ENCODE results near the gene ADGRF5. TPM values are rescaled to one million over a fixed set of nuclear protein-coding genes. Genes with fewer than 3 reads are reported as not detected.

The ADGRF5 gene
- total RNA-seq, 3 donors from 2014 or later (not counting 1 experiment from before 2014, with no cell fraction given) = not detected

GRCh38 chr6:46926481-46926880 lies 4.7 kb upstream of the ADGRF5 start:
- WGBS (ENCODE audit: insufficient coverage) = 85% methylated on average over 6 of the region's 6 CpGs
- H3K36me3 ChIP-seq (ENCODE audit: control insufficient read depth, insufficient read depth, low read length) = no peaks in the 10 kb centered on the region
- no peak overlapping the region for H3K4me3 ChIP-seq (ENCODE audit: low read length)
- DNase-seq = no peak
- H3K9me3 Mint-ChIP-seq = peaks cover 3 to 5% of the 10 kb centered on the region in 2 donors
- H3K4me1 Mint-ChIP-seq = no peaks in the 10 kb centered on the region
- no peaks in the 10 kb centered on the region for H3K27me3 ChIP-seq (ENCODE audit: control insufficient read depth, insufficient read depth, low read length)
- no peak for TF ChIP-seq CTCF (IDR thresholded peaks at IDR 0.05)
- no peak overlapping the region for H3K4me3 Mint-ChIP-seq
- no peaks in the 10 kb centered on the region for H3K9me3 ChIP-seq (ENCODE audit: control insufficient read depth, insufficient read depth, low read length)
- no peaks in the 10 kb centered on the region for H3K27me3 Mint-ChIP-seq (ENCODE audit: low read depth in 2 of 2)
- H3K36me3 Mint-ChIP-seq = no peaks in the 10 kb centered on the region
- no peak overlapping the region for H3K27ac ChIP-seq (ENCODE audit: low read length)
- intact Hi-C loops (cut with micrococcal nuclease) = no loop called here
- H3K4me1 ChIP-seq (ENCODE audit: control insufficient read depth, insufficient read depth, low read length) = no peaks in the 10 kb centered on the region
- no peak overlapping the region for H3K27ac Mint-ChIP-seq
- no peak for ATAC-seq

- H3K36me3 Mint-ChIP-seq = no peaks in the 10 kb centered on the region
- Histone ChIP-seq H3K4me3 (ENCODE audit: low read length) (no peak overlapping the region), H3K36me3 (ENCODE audit: control insufficient read depth, insufficient read depth, low read length) (no peaks in the 10 kb centered on the region), H3K27me3 (ENCODE audit: control insufficient read depth, insufficient read depth, low read length) (no peaks in the 10 kb centered on the region), H3K27ac (ENCODE audit: low read length) (no peak overlapping the region), H3K4me1 (ENCODE audit: control insufficient read depth, insufficient read depth, low read length) (no peaks in the 10 kb centered on the region), H3K9me3 (ENCODE audit: control insufficient read depth, insufficient read depth, low read length) (no peaks in the 10 kb centered on the region)
- intact Hi-C loops (cut with micrococcal nuclease) = no loop called here
- H3K4me1 Mint-ChIP-seq = no peaks in the 10 kb centered on the region
- WGBS (ENCODE audit: insufficient coverage) = 80% methylated on average over 6 of the region's 6 CpGs
- no peak for ATAC-seq
- H3K4me3 Mint-ChIP-seq = no peak overlapping the region
- no peak for DNase-seq
- peaks cover 3 to 5% of the 10 kb centered on the region in 2 donors for H3K9me3 Mint-ChIP-seq
- no peak for TF ChIP-seq CTCF (IDR thresholded peaks at IDR 0.05)
- H3K27me3 Mint-ChIP-seq (ENCODE audit: low read depth in 2 of 2) = no peaks in the 10 kb centered on the region
- no peak overlapping the region for H3K27ac Mint-ChIP-seq
Observed at GRCh38 chr6:46925563-46926253, 4.0 kb upstream of the ADGRF5 start.

GRCh38 chr6:46923476-46923875 lies 1.7 kb upstream of the ADGRF5 start:
- H3K27me3 ChIP-seq (ENCODE audit: control insufficient read depth, insufficient read depth, low read length) = no peaks in the 10 kb centered on the region
- 90% methylated on average over 7 of the region's 7 CpGs for WGBS (ENCODE audit: insufficient coverage)
- no peak for DNase-seq
- H3K9me3 ChIP-seq (ENCODE audit: control insufficient read depth, insufficient read depth, low read length) = no peaks in the 10 kb centered on the region
- H3K4me3 Mint-ChIP-seq = no peak overlapping the region
- TF ChIP-seq CTCF (IDR thresholded peaks at IDR 0.05) = no peak
- H3K27ac ChIP-seq (ENCODE audit: low read length) = no peak overlapping the region
- H3K36me3 Mint-ChIP-seq = no peaks in the 10 kb centered on the region
- H3K36me3 ChIP-seq (ENCODE audit: control insufficient read depth, insufficient read depth, low read length) = no peaks in the 10 kb centered on the region
- no peaks in the 10 kb centered on the region for H3K4me1 Mint-ChIP-seq
- peaks cover 2 to 4% of the 10 kb centered on the region in 2 donors for H3K9me3 Mint-ChIP-seq
- ATAC-seq = no peak
- intact Hi-C loops (cut with micrococcal nuclease) = no loop called here
- no peak overlapping the region for H3K27ac Mint-ChIP-seq
- no peaks in the 10 kb centered on the region for H3K4me1 ChIP-seq (ENCODE audit: control insufficient read depth, insufficient read depth, low read length)
- no peaks in the 10 kb centered on the region for H3K27me3 Mint-ChIP-seq (ENCODE audit: low read depth in 2 of 2)
- no peak overlapping the region for H3K4me3 ChIP-seq (ENCODE audit: low read length)

GRCh38 chr6:46921059-46921458 lies 679 bp downstream of the ADGRF5 start:
- Mint-ChIP-seq H3K27ac (no peak overlapping the region), H3K27me3 (ENCODE audit: low read depth in 2 of 2) (peaks cover 0 to 7% of the 10 kb centered on the region in 2 donors), H3K9me3 (peaks cover 0 to 2% of the 10 kb centered on the region in 2 donors), H3K36me3 (no peaks in the 10 kb centered on the region), H3K4me3 (no peak overlapping the region), H3K4me1 (no peaks in the 10 kb centered on the region)
- DNase-seq = no peak
- Histone ChIP-seq H3K27me3 (ENCODE audit: control insufficient read depth, insufficient read depth, low read length) (no peaks in the 10 kb centered on the region), H3K36me3 (ENCODE audit: control insufficient read depth, insufficient read depth, low read length) (no peaks in the 10 kb centered on the region), H3K4me1 (ENCODE audit: control insufficient read depth, insufficient read depth, low read length) (no peaks in the 10 kb centered on the region), H3K4me3 (ENCODE audit: low read length) (no peak overlapping the region), H3K27ac (ENCODE audit: low read length) (no peak overlapping the region), H3K9me3 (ENCODE audit: control insufficient read depth, insufficient read depth, low read length) (no peaks in the 10 kb centered on the region)
- no peak for ATAC-seq
- 79% methylated on average over 6 of the region's 6 CpGs for WGBS (ENCODE audit: insufficient coverage)
- no peak for TF ChIP-seq CTCF (IDR thresholded peaks at IDR 0.05)
- intact Hi-C loops (cut with micrococcal nuclease) = no loop called here

All from natural killer cell (primary cell).